BLaER1 (cell line): ENCODE data around the gene FKBP10.

Experiments used
- H3K27ac ChIP-seq: shearing (Covaris generic); formaldehyde crosslinking; 2 replicates; pipeline ENCODE4 v1.8.1; 2022
- H3K27me3 ChIP-seq: shearing (Covaris generic); formaldehyde crosslinking; 2 replicates; pipeline ENCODE4 v1.8.1; 2022
- H3K36me3 ChIP-seq: shearing (Covaris generic); formaldehyde crosslinking; 2 replicates; pipeline ENCODE4 v1.8.1; 2022
- H3K4me1 ChIP-seq: shearing (Covaris generic); formaldehyde crosslinking; 2 replicates; pipeline ENCODE4 v1.8.1; 2022
- H3K4me2 ChIP-seq: shearing (Covaris generic); formaldehyde crosslinking; 2 replicates; pipeline ENCODE4 v1.8.1; 2022
- H3K4me3 ChIP-seq: shearing (Covaris generic); formaldehyde crosslinking; 2 replicates; pipeline ENCODE4 v1.8.1; 2022
- H3K9ac ChIP-seq: shearing (Covaris generic); formaldehyde crosslinking; 2 replicates; pipeline ENCODE4 v1.8.1; 2022
- H3K9me3 ChIP-seq: shearing (Covaris generic); formaldehyde crosslinking; 2 replicates; pipeline ENCODE4 v1.8.1; 2022
- H4K20me1 ChIP-seq: shearing (Covaris generic); formaldehyde crosslinking; 2 replicates; pipeline ENCODE4 v1.8.1; 2022
- Cebpa-rat ChIP-seq: shearing (Covaris generic); IDR thresholded peaks from 2 replicates; pipeline ENCODE4 v1.8.1; 2022

The FKBP10 gene

DNA sequence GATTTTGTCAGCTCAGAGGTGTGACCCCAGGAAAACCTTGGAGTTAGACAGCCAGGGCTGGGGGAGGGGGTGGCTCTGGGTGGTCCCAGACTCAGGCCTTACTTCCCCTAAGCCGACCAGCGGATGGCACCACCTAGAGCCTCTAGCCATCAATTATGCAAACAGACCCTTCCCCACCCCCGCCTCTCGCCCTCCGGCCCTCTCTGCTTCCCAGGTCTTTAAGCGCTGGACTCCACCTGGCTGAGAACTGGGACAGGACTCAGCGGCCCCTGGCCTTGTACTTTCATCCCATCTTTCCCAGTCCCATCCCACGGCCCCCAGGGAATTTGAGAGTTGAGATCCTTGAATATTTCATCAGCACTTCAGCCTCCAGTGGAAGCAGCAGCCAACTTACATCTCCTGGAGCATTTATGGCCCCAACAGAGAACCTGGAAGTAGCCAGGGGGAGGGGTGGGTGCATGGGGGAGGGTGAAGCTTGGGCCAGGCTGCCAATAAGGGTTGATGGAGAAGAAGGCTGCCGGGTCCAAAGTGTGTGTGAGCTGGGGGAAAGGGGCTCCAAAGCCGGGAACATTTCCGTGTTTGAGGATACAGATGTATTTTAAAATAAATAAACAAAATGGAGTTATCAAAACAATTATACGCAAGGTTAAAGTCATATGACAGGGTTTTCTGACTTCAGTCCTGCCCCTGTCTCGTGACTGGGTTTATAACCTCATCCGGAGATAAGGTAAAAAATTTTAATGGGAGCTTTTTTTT is 18.8 kb upstream of the FKBP10 start:
- no peaks in the 10 kb centered on the region for H3K9me3 ChIP-seq
- H3K4me1 ChIP-seq = peaks cover 44% of the 10 kb centered on the region
- no peak overlapping the region for H3K4me3 ChIP-seq
- TF ChIP-seq Cebpa-rat = no peak
- H3K27me3 ChIP-seq = no peaks in the 10 kb centered on the region
- no peak overlapping the region; the same call in 1 of the 2 replicates for H3K4me2 ChIP-seq
- H3K27ac ChIP-seq = no peak overlapping the region
- no peak overlapping the region for H3K9ac ChIP-seq
- H4K20me1 ChIP-seq = no peaks in the 10 kb centered on the region
- no peaks in the 10 kb centered on the region for H3K36me3 ChIP-seq

DNA sequence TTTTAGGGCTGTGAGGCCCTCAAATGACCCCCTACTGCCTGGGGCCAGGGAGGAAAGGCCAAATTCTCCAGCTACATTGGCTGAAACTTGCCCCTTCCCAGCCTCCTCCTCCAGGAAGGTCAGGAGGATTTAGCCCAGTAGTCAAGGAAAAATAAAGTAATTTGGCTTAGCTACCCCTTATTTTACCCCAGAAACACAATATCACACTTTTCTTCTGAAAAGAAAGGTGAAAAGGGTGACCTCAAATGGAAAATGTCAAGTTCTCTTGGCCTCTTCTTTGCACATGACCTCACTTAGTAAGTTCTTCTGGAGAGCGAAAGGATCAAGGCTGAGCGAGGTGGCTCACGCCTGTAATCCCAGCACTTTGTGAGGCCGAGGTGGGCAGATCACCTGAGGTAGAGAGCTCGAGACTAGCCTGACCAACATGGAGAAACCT is 18.2 kb upstream of the FKBP10 start:
- peaks cover 38% of the 10 kb centered on the region for H3K4me1 ChIP-seq
- H3K4me3 ChIP-seq = no peak overlapping the region
- no peaks in the 10 kb centered on the region for H3K36me3 ChIP-seq
- H3K27ac ChIP-seq = no peak overlapping the region
- no peaks in the 10 kb centered on the region for H4K20me1 ChIP-seq
- no peaks in the 10 kb centered on the region for H3K9me3 ChIP-seq
- no peak for TF ChIP-seq Cebpa-rat
- H3K9ac ChIP-seq = no peak overlapping the region
- H3K4me2 ChIP-seq = no peak overlapping the region
- no peaks in the 10 kb centered on the region for H3K27me3 ChIP-seq

DNA sequence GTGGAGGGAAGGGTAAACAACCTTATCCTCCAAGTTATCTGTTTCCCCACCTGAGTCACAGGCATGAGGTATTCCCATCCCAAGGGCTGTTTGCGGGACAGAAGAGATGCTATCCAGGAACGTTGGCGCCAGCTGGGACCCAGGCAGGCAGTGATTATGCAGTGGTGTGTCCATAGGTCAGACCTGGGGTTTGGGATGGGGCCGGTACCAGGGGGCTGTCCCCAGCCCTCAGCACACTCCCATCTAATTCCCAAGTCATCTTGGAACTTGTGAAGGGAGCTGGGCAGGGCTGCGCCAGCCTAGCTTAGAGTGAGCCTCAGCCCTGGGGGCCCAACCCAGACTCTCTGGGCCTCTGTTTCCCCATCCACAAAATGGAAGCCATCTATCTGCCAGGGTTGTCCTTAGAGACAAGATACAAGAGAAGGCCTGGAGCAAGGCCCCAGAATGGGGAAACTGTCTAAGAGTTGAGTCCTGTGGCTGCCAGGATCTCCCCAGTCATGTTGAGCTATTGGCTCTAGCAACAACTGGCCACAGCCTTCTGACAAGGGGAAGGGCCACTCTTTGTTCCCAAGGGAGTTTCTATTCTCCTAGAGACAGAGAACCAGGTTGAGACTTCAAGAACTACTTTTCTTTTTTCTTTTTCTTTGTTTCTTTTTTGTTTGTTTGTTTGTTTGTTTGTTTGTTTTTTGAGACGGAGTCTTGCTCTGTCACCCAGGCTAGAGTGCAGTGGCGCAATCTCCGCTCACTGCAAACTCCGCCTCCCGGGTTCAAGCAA is 16.5 kb upstream of the FKBP10 start:
- Histone ChIP-seq H3K4me1 (peaks cover 33% of the 10 kb centered on the region), H3K9ac (no peak overlapping the region), H3K27ac (no peak overlapping the region), H3K4me3 (no peak overlapping the region), H3K4me2 (no peak overlapping the region), H4K20me1 (no peaks in the 10 kb centered on the region), H3K36me3 (no peaks in the 10 kb centered on the region), H3K27me3 (no peaks in the 10 kb centered on the region), H3K9me3 (no peaks in the 10 kb centered on the region)
- TF ChIP-seq Cebpa-rat = no peak

DNA sequence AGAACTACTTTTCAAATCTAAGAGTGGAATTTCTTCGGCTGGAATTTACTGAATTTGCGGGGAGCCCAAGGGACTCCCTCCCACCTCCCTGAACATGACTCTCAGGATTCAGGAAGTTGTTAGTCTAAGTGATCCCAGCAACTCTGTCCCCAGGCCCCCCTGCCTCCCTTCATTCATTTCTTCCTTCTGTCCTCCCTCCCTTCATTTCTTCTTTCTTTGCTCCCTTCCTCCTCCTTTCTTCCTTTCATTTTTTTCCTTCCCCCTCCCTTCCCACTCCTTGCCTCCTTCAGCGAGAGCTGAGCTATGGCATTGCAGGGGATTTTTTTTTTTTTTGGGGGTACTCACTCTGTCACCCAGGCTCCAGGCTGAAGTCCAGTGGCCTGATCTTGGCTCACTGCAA is 15.4 kb upstream of the FKBP10 start:
- TF ChIP-seq Cebpa-rat = no peak
- Histone ChIP-seq H3K4me3 (no peak overlapping the region), H3K27me3 (no peaks in the 10 kb centered on the region), H3K9ac (no peak overlapping the region), H3K4me1 (peaks cover 34% of the 10 kb centered on the region), H3K27ac (no peak overlapping the region), H3K4me2 (no peak overlapping the region), H4K20me1 (no peaks in the 10 kb centered on the region), H3K36me3 (peaks cover 5% of the 10 kb centered on the region; the same call in 1 of the 2 replicates), H3K9me3 (no peaks in the 10 kb centered on the region)

DNA sequence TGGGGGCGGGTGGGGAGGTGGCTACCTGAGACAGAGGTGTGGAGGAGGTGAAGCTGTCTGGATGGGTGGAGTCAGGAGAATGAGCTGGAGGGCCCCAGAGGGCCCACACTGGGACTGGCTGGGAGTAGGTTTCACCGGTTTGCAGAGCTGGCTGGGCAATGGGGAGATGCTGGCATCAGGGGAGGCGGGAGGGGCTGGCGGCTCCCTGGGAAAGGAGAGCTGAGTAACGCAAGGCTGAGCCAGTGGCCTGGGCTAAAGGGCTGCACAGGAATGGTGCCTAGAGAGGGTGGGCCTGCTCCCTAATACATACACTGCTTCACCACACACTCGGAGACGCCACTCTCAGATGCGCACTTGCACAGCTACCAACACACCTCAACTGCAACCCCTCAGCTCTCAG is 13.4 kb upstream of the FKBP10 start:
- Histone ChIP-seq H3K27ac (no peak overlapping the region), H3K4me1 (peaks cover 32% of the 10 kb centered on the region)

DNA sequence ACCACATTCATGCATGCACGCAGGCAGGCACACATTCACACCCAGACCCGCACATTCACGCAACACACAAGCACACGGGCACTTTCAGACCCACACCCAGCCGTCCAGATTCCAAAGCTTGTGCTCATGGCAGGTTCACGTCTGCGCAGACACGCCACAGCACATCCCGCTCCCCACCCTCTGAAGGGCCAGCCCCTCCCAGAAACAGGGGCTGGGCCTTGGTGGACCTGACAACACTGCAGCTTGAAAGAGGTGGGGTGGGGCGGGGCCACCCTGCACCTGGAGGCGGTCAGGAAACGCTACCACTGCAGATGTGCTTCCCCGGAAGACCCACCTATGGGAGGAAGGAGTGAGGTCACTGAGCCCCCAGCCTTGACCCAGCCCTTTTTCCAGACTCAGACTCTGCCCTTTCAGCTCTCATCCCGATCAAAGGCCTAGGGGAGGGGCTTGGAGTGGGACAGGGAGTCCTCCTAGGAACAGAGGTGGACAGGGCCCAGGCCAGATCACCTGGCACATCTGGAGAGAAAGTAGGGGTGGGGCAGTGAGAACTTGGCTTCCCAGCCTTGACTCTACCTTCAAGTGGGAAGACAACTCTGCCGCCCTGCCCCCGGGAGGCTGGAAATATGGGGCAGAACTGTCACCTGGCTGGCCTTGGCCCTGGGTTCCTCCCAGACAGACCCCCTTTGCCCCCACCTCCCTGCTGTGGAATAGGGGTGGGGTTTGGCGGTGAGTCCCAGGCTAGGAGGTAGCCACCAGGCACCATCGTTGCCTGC is 12.0 kb upstream of the FKBP10 start:
- Histone ChIP-seq H3K4me1 (peaks cover 35% of the 10 kb centered on the region), H3K4me3 (no peak overlapping the region), H4K20me1 (no peaks in the 10 kb centered on the region), H3K27me3 (no peaks in the 10 kb centered on the region), H3K9ac (no peak overlapping the region), H3K4me2 (peak overlapping the region; percentile 66), H3K27ac (peak overlapping the region; percentile 18; the same call in 1 of the 2 replicates), H3K9me3 (no peaks in the 10 kb centered on the region), H3K36me3 (peaks cover 16% of the 10 kb centered on the region; the same call in 1 of the 2 replicates)
- TF ChIP-seq Cebpa-rat = no peak

More for the DNA sequence above, 13.4 kb upstream of the FKBP10 start:
- Histone ChIP-seq H3K36me3 (peaks cover 11% of the 10 kb centered on the region; the same call in 1 of the 2 replicates), H4K20me1 (no peaks in the 10 kb centered on the region), H3K27me3 (no peaks in the 10 kb centered on the region), H3K9me3 (no peaks in the 10 kb centered on the region), H3K4me3 (no peak overlapping the region), H3K9ac (no peak overlapping the region), H3K4me2 (no peak overlapping the region)
- TF ChIP-seq Cebpa-rat = no peak

DNA sequence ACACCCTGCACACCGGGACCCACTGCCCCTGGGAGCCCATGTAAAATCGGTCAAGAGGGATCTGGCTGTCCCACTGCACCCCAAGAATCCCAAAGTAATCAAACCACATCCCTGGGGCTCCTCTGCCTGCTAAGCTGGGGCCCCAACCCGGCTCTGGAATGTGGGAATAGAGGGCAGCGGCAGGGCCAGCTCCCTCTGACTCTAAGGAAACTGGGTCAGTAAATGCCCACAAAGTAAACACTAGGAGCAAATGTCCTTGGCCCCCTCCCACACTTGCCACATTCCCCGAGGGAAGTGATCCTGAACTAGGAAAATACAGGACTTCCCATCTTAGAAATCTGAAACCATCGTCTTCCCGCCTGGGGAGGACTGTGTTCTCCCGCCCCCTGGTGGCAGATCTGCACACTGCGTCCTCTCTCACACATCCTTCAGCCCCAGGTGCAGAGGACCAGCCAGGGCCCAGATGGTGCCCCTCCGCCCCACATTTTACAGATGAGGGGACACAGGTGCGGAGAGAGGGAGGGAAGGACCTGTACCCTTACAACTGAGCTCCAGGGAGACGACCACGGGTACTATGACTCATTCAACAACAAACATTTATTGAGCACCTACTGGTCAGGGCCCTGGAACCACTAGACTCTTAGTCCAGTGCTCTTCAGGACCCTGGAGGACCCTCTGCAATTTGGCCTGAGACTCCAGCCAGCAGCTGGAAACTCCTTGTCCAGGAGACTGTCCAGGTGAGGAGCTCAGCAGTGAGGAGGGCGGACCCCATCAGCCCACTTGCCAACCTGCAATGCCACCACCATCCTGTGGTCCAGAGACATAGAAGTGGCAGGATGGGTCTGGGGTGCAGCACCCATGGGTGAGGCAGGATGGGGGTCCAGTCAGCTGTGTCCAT is 11.2 kb upstream of the FKBP10 start:
- no peak overlapping the region for H3K9ac ChIP-seq
- H3K9me3 ChIP-seq = no peaks in the 10 kb centered on the region
- no peak for TF ChIP-seq Cebpa-rat
- H3K36me3 ChIP-seq = peaks cover 24% of the 10 kb centered on the region; the same call in 1 of the 2 replicates
- peak overlapping the region; percentile 18; the same call in 1 of the 2 replicates for H3K27ac ChIP-seq
- H3K27me3 ChIP-seq = no peaks in the 10 kb centered on the region
- H3K4me1 ChIP-seq = peaks cover 35% of the 10 kb centered on the region
- no peaks in the 10 kb centered on the region for H4K20me1 ChIP-seq
- no peak overlapping the region for H3K4me3 ChIP-seq
- peak overlapping the region; percentile 66 for H3K4me2 ChIP-seq

DNA sequence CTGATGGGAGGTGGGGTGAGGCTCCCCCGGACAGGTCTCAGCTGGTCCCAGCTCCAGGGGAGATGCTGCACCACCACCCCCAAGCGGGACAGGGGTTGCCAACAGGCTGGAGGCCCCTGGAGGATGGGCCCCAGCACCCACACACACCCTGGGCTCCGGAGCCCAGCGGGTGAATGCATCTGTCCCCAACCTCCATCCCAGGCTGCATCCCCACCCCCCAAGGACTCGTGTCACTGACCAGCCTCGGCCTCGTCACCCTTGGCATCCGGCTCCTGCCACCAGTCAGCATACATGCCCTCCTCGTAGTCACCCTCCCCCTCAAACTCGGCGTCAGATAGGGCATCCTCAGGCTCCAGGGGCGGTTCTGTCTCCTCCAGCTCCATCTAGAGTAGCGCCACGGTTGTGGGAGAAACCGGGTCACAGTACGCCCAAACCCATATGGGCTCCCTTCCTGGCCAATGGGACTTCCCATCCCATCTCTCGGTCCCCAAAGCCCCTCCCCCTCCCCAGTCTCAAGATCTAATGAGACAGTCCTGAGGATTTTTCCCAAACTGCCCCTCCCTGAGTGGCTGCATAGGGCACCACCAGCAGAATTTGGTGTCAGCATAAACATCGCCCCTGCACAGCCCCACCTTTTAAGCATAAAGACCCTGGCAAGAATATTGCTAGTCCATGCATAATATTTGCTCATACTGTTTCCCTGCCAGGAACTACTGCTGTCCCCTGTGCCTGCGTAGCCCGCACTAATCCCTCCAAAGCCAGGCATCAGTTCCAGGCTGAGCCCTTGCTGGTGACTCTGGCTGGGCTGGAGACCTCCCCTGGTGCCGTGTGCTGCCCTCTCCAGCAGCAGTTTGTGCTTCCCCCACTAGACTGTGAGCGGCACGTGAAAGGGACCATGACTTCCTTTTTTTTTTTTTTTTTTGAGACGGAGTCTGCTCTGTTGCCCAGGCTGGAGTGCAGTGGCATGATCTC is 9.5 kb upstream of the FKBP10 start:
- Histone ChIP-seq H3K9me3 (no peaks in the 10 kb centered on the region), H3K36me3 (peaks cover 35% of the 10 kb centered on the region; the same call in 1 of the 2 replicates), H3K4me2 (peak overlapping the region; percentile 71), H3K4me1 (peaks cover 35% of the 10 kb centered on the region), H3K9ac (no peak overlapping the region), H4K20me1 (no peaks in the 10 kb centered on the region), H3K27ac (peak overlapping the region; percentile 44), H3K4me3 (no peak overlapping the region), H3K27me3 (no peaks in the 10 kb centered on the region)
- no peak for TF ChIP-seq Cebpa-rat
